Kidney (tissue), 14 donors: ENCODE data around the gene GPC5. TPM values are rescaled to one million over a fixed set of nuclear protein-coding genes. Genes with fewer than 3 reads are reported as not detected.

ENCODE experiments used
- DNase-seq, 5 donors: peaks; one replicate each; pipeline ENCODE4 v3.0.0-alpha.2; 2013 to 2020
- FAIRE-seq: peaks from 2 replicates; lab custom pipeline; 2012; peaks lifted over from hg19 to GRCh38; lab: Jason Lieb, UNC
- H3K27ac ChIP-seq, 2 donors: one replicate each; pipeline ENCODE4 v1.7.0; 2013; ENCODE audit warnings: low read depth in 2 of 2, low read length in 2 of 2, inconsistent platforms in 1 of 2
- H3K27me3 ChIP-seq: one replicate; pipeline ENCODE4 v1.7.1; 2013; ENCODE audit warnings: low read length, inconsistent platforms; ENCODE audit not compliant: control insufficient read depth, insufficient read depth
- H3K36me3 ChIP-seq, 3 donors: one replicate each; pipeline versions ENCODE4 v1.7.0 to v1.7.1; 2013; ENCODE audit warnings: low read length in 3 of 3, control low read depth in 1 of 3, inconsistent platforms in 1 of 3; ENCODE audit not compliant: insufficient read depth in 3 of 3, control insufficient read depth in 2 of 3
- H3K4me1 ChIP-seq, 3 donors: one replicate each; pipeline versions ENCODE4 v1.7.0 to v1.7.1; 2013; ENCODE audit warnings: low read length in 3 of 3, inconsistent platforms in 1 of 3, low read depth in 1 of 3; ENCODE audit not compliant: control insufficient read depth in 2 of 3, insufficient read depth in 2 of 3
- H3K4me3 ChIP-seq, 3 donors: one replicate each; pipeline versions ENCODE4 v1.7.0 to v1.8.1; 2013; ENCODE audit warnings: low read length in 3 of 3, control low read depth in 1 of 3, inconsistent platforms in 1 of 3
- H3K9ac ChIP-seq, 3 donors: one replicate each; pipeline versions ENCODE4 v1.7.0 to v1.7.1; 2013; ENCODE audit warnings: low read length in 3 of 3, control low read depth in 1 of 3, inconsistent platforms in 1 of 3
- H3K9me3 ChIP-seq, 3 donors: one replicate each; pipeline versions ENCODE4 v1.7.0 to v1.7.1; 2013; ENCODE audit warnings: low read length in 3 of 3, control low read depth in 1 of 3, inconsistent platforms in 1 of 3; ENCODE audit not compliant: control insufficient read depth in 2 of 3, insufficient read depth in 1 of 3
- CTCF ChIP-seq: IDR thresholded peaks from 3 replicates; pipeline ENCODE4 v1.5.1; 2012; ENCODE audit warnings: mild to moderate bottlenecking, moderate library complexity, borderline replicate concordance; ENCODE audit not compliant: insufficient read depth; ENCODE audit errors: extremely low read depth
- intact Hi-C: fragments of 100-400 bp; cut with DNase I; formaldehyde crosslinking; loops from one replicate; pipeline ENCODE4 v1.11.1; 2022
- polyA plus RNA-seq: library from polyadenylated mRNA; stranded (reverse); fragments of 350-450 nt; fragmentation: Illumina TruSeq; extraction: RNeasy Lipid Tissue Mini Kit (QIAGEN cat#74804); gene quantifications from one replicate; pipeline ENCODE4 v1.2.3, GENCODE V29; 2014; ENCODE audit warnings: low read depth, low replicate concordance; ENCODE audit not compliant: insufficient read depth
- total RNA-seq: library from RNA; stranded (reverse); fragmentation: NEBNext Ultra II Directional; extraction: Animal tissue kit (Norgen Biotek cat#: 25700); gene quantifications from one replicate; pipeline ENCODE4 v1.2.1, GENCODE V29; 2021
- donor health status: control.
- donor health status: control.
- donor health status: control.
- donor health status: control.
- donor health status: control.
- donor health status: DM: yes; HTN: yes; CAD: no.
- donor health status: Normal renal cell carcinoma (clear cell type).

Gene GPC5
- total and polyA plus RNA-seq, 2 donors from 2014 or later, result 0.47 to 6.8 TPM

DNA sequence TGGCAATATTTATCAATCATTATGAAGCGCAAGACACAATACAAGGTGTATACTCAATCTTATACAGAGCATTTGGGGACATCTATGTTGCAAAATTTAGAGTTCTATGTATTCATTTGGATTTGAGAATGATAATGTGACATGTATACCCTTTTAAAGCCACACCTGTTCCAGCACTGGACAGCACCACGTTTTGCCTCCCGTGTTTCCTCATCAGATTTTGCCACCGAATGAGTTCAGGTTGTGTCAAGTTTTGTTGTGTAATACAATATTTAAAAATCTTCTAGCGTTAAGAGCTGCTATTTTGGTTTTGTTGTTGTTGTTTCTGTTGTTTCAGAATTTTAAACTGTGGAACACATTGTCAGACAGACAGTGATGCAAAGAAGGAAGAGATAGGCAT is 1259.9 kb downstream of the GPC5 start:
- Histone ChIP-seq H3K4me1 (no peaks in the 10 kb centered on the region), H3K27me3 (no peaks in the 10 kb centered on the region), H3K36me3 (no peaks in the 10 kb centered on the region), H3K9me3 (no peaks in the 10 kb centered on the region), H3K9ac (no peak overlapping the region), H3K27ac (no peak overlapping the region), H3K4me3 (no peak overlapping the region)
- FAIRE-seq (no peak), DNase-seq (no peak)
- TF ChIP-seq CTCF, result no peak
- intact Hi-C loops, result no loop called here

DNA sequence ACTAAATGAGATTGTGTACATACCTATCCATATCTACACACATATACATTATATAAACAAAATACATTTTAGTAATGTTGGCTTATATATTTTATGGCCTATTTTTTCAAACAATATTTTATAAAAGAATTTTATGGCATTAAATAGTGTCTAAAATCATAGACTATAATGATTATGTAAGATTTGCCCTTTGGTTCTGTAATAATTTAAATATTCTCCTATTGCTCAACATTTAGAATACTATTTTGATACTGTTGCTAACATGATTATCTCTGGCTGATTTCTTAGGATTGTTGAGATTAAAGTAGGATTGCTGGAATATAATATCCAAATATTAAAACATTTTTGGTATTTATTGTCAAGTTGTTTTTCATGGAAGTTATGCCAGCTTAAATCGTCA is 1263.0 kb downstream of the GPC5 start:
- Histone ChIP-seq H3K9ac (no peak overlapping the region), H3K9me3 (no peaks in the 10 kb centered on the region), H3K36me3 (no peaks in the 10 kb centered on the region), H3K27ac (no peak overlapping the region), H3K4me1 (no peaks in the 10 kb centered on the region), H3K4me3 (no peak overlapping the region), H3K27me3 (no peaks in the 10 kb centered on the region)
- DNase-seq (no peak), FAIRE-seq (no peak)
- intact Hi-C loops, result no loop called here
- no peak for TF ChIP-seq CTCF

DNA sequence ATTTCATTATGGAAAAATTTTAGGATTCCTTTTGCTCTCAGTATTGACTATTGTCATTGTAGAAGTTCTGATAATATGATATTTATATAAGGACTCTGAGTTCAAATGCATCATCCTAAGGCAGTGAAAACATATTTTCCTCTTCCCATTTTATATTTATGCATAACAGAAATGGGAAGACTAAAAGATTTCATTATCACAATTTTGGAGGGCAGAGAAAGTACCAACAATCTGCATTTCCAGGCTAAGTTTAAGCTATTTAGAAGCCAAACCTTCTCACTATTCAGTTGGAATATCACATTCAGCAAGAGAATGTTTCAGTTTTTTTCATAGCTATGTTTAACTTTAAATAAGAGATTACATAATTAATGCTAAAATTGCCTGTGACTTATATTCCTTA is 1269.7 kb downstream of the GPC5 start:
- H3K27me3 ChIP-seq, result no peaks in the 10 kb centered on the region
- no peak overlapping the region for H3K9ac ChIP-seq
- H3K36me3 ChIP-seq, result no peaks in the 10 kb centered on the region
- intact Hi-C loops, result no loop called here
- H3K4me1 ChIP-seq, result no peaks in the 10 kb centered on the region
- H3K4me3 ChIP-seq, result no peak overlapping the region
- H3K27ac ChIP-seq, result no peak overlapping the region
- FAIRE-seq (no peak), DNase-seq (no peak)
- no peaks in the 10 kb centered on the region for H3K9me3 ChIP-seq
- no peak for TF ChIP-seq CTCF

- H3K4me3 ChIP-seq, result no peak overlapping the region
- no peaks in the 10 kb centered on the region for H3K4me1 ChIP-seq
- no peaks in the 10 kb centered on the region for H3K9me3 ChIP-seq
- no peak overlapping the region for H3K9ac ChIP-seq
- intact Hi-C loops, result no loop called here
- no peaks in the 10 kb centered on the region for H3K27me3 ChIP-seq
- TF ChIP-seq CTCF, result no peak
- H3K36me3 ChIP-seq, result no peaks in the 10 kb centered on the region
- FAIRE-seq (no peak), DNase-seq (no peak)
- no peak overlapping the region for H3K27ac ChIP-seq
Observed at GRCh38 chr13:92670096-92670495, 1271.7 kb downstream of the GPC5 start.
